Neuronal stem cell (in vitro differentiated cells): Measurements from ENCODE around the gene IQGAP1.

Experiments used
- DNase-seq: peaks from one replicate; pipeline ENCODE4 v3.0.0-alpha.2; 2013; ENCODE audit warnings: low spot score
- H2AFZ ChIP-seq: one replicate; pipeline ENCODE4 v1.6.1; 2013; ENCODE audit warnings: mild to moderate bottlenecking, low read length, inconsistent platforms
- H2AK5ac ChIP-seq: 2 replicates; pipeline ENCODE4 v1.6.1; 2013; ENCODE audit warnings: low read depth, mild to moderate bottlenecking, inconsistent platforms, low read length, moderate library complexity, mixed read lengths
- H2BK120ac ChIP-seq: 2 replicates; pipeline ENCODE4 v1.6.1; 2013; ENCODE audit warnings: low read depth, mild to moderate bottlenecking, inconsistent platforms, low read length, moderate library complexity, mixed read lengths
- H2BK12ac ChIP-seq: one replicate; pipeline ENCODE4 v1.6.1; 2013; ENCODE audit warnings: low read length, inconsistent platforms
- H2BK15ac ChIP-seq: 2 replicates; pipeline ENCODE4 v1.6.1; 2013; ENCODE audit warnings: mild to moderate bottlenecking, low read length, inconsistent platforms, mixed read lengths
- H2BK5ac ChIP-seq: one replicate; pipeline ENCODE4 v1.6.1; 2013; ENCODE audit warnings: inconsistent platforms, mild to moderate bottlenecking, low read length, moderate library complexity
- H3K14ac ChIP-seq: one replicate; pipeline ENCODE4 v1.6.1; 2013; ENCODE audit warnings: low read length, inconsistent platforms
- H3K18ac ChIP-seq: 2 replicates; pipeline ENCODE4 v1.6.1; 2013; ENCODE audit warnings: low read length, inconsistent platforms
- H3K23ac ChIP-seq: 2 replicates; pipeline ENCODE4 v1.6.1; 2013; ENCODE audit warnings: low read depth, mild to moderate bottlenecking, mixed read lengths, low read length, inconsistent platforms; ENCODE audit not compliant: poor library complexity
- H3K27ac ChIP-seq: replicated peaks from 3 replicates; pipeline ENCODE4 v1.5.1; 2013; ENCODE audit warnings: low read length, inconsistent platforms
- H3K27me3 ChIP-seq, 3 experiments: 2 replicates each; pipeline ENCODE4 v1.6.1; 2013; ENCODE audit warnings: low read length in 3 of 3, mild to moderate bottlenecking in 2 of 3, inconsistent platforms in 1 of 3, low read depth in 1 of 3, mixed read lengths in 1 of 3, moderate library complexity in 1 of 3; ENCODE audit not compliant: control insufficient read depth in 3 of 3, insufficient read depth in 3 of 3
- H3K36me3 ChIP-seq, 2 donors: replicated peaks in 1 of 2; 2 replicates each; pipeline ENCODE4 v1.6.1; 2013; ENCODE audit warnings: low read length in 2 of 2; ENCODE audit not compliant: control insufficient read depth in 2 of 2, insufficient read depth in 2 of 2
- H3K4ac ChIP-seq: 2 replicates; pipeline ENCODE4 v1.6.1; 2013; ENCODE audit warnings: inconsistent platforms, mild to moderate bottlenecking, low read length, moderate library complexity
- H3K4me1 ChIP-seq, 2 donors: 1 replicate in 1 of 2; 2 replicates in 1 of 2; pipeline ENCODE4 v1.6.1; 2013; ENCODE audit warnings: low read length in 2 of 2, low read depth in 1 of 2; ENCODE audit not compliant: control insufficient read depth in 2 of 2, insufficient read depth in 1 of 2
- H3K4me2 ChIP-seq: one replicate; pipeline ENCODE4 v1.6.1; 2013; ENCODE audit warnings: mild to moderate bottlenecking, low read length, inconsistent platforms; ENCODE audit not compliant: insufficient read depth, poor library complexity, severe bottlenecking
- H3K4me3 ChIP-seq, 2 donors: 2 replicates each; pipeline ENCODE4 v1.5.1; 2013; ENCODE audit warnings: low read length in 2 of 2, mild to moderate bottlenecking in 2 of 2, inconsistent platforms in 1 of 2, moderate library complexity in 1 of 2
- H3K79me1 ChIP-seq: one replicate; pipeline ENCODE4 v1.6.1; 2013; ENCODE audit warnings: low read depth, mild to moderate bottlenecking, inconsistent platforms, low read length, moderate library complexity
- H3K9ac ChIP-seq: one replicate; pipeline ENCODE4 v1.6.1; 2013; ENCODE audit warnings: mild to moderate bottlenecking, low read depth, low read length, inconsistent platforms; ENCODE audit not compliant: poor library complexity
- H3K9me3 ChIP-seq, 2 donors: replicated peaks in 1 of 2; 2 replicates each; pipeline versions ENCODE3 to v1.6.1; 2013; ENCODE audit warnings: low read length in 2 of 2, mild to moderate bottlenecking in 2 of 2, inconsistent platforms in 1 of 2, low read depth in 1 of 2, mixed read lengths in 1 of 2, moderate library complexity in 1 of 2; ENCODE audit not compliant: control insufficient read depth in 2 of 2, insufficient read depth in 1 of 2
- H4K8ac ChIP-seq: one replicate; pipeline ENCODE4 v1.6.1; 2013; ENCODE audit warnings: low read depth, mild to moderate bottlenecking, inconsistent platforms, low read length, moderate library complexity
- H4K91ac ChIP-seq: one replicate; pipeline ENCODE4 v1.6.1; 2013; ENCODE audit warnings: low read length, low read depth, mild to moderate bottlenecking, inconsistent platforms; ENCODE audit not compliant: poor library complexity
- WGBS, 2 donors: extraction: QIAGEN DNeasy Blood & Tissue Kit; methylation state at CpG; one replicate each; pipeline ENCODE4 v1.1.7; 2013; ENCODE audit warnings: missing lambda C conversion rate in 2 of 2, mixed read lengths in 1 of 2; ENCODE audit not compliant: insufficient read length in 2 of 2, insufficient replicate concordance in 1 of 2; ENCODE audit errors: extremely low coverage in 2 of 2; 5-methylcytosine and 5-hydroxymethylcytosine counted together

IQGAP1 gene

DNA sequence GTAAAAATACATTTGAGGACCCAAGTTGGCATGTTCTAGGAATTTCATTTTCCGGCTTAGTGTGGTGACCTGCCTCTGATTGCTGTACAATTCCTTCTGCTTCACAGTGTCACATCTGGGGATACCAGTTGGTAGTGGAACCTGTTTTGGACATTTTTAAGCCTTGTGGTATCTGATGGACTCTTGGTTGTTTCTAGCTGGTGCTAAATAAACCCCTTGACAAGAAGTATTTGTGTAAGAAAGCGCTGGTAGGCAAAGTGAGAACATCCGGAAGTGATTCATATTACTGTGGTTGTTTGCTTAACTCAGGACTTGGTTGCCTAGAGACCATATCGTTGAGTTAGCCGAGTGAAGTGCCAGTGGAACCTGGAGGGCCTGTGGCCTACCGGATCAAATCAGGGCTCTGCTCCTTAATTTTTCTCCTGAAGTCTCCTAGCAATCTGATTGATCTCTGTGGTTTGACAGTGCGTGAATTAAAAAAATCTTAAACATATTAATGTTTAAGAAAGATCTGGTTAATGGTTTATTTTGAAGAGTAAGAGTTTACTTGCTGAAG lies 12.8 kb downstream of the IQGAP1 start:
- H2AFZ ChIP-seq: peak overlapping the region; percentile 19
- no peak overlapping the region for H2BK15ac ChIP-seq
- H2AK5ac ChIP-seq: no peak overlapping the region
- no peak overlapping the region for H3K4me2 ChIP-seq
- no peak overlapping the region for H4K8ac ChIP-seq
- no peak overlapping the region for H3K23ac ChIP-seq
- H2BK120ac ChIP-seq: no peak overlapping the region
- WGBS, 2 donors: no CpG with 5 or more reads among the region's 7 CpGs
- H3K36me3 ChIP-seq: peaks cover 0 to 3% of the 10 kb centered on the region in 2 donors
- H3K18ac ChIP-seq: no peak overlapping the region
- H3K9ac ChIP-seq: no peak overlapping the region
- H4K91ac ChIP-seq: no peak overlapping the region
- no peak overlapping the region for H2BK5ac ChIP-seq
- H3K79me1 ChIP-seq: peaks cover under 1% of the 10 kb centered on the region
- H3K4me1 ChIP-seq: peaks cover 4 to 14% of the 10 kb centered on the region in 2 donors
- no peaks in the 10 kb centered on the region for H3K9me3 ChIP-seq
- no peak overlapping the region for H3K27ac ChIP-seq
- H2BK12ac ChIP-seq: no peak overlapping the region
- H3K14ac ChIP-seq: no peak overlapping the region
- H3K4me3 ChIP-seq: no peak overlapping the region
- peak; percentile 26 for DNase-seq
- no peaks in the 10 kb centered on the region for H3K27me3 ChIP-seq
- no peak overlapping the region for H3K4ac ChIP-seq

DNA sequence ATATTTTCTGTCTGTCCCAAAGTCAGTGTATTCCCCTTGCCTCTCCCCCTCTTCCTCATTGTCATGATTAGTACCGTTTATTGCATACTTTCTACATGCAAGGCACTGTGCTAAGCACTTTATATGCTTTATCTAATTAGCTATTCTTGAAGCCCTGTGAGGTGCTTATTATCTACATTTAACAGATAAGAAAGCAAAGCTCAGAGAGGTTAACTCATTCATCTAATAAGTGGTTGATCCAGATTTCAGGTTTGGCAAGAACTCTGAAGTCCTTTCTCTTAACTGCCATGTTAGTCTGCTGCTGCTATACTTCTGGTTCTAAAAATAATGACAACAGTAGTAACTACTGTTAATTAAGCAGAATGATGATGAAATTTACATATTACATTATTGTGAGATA lies 13.5 kb downstream of the IQGAP1 start:
- no CpG with 5 or more reads among the region's 1 CpG for WGBS, 2 donors
- H2BK15ac ChIP-seq: no peak overlapping the region
- DNase-seq: no peak

DNA sequence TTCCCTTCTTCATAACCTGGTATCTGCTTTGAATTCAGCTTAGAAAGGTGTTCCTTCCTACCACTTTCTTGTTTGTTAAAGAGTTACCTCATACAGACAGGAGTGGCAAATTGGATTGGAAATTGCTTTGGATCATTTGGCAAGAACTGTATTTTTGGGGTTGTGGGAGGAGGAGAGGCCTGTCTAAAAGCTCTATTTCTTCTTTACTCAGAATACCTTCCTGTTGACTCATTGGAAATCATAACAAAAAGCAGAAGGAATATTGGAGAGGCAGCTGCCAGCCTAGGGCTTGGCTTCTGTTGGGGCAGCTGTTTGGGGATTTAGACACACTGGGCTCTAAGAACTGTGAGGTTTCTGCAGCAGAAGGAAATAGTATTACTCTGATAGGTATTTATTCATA lies 14.2 kb downstream of the IQGAP1 start:
- Histone ChIP-seq H3K4me3 (no peak overlapping the region), H3K23ac (no peak overlapping the region), H3K9ac (no peak overlapping the region), H2BK5ac (no peak overlapping the region), H3K4ac (no peak overlapping the region), H3K27ac (no peak overlapping the region), H2AK5ac (no peak overlapping the region), H3K79me1 (no peaks in the 10 kb centered on the region), H3K27me3 (no peaks in the 10 kb centered on the region), H2BK15ac (no peak overlapping the region), H3K9me3 (no peaks in the 10 kb centered on the region), H3K14ac (no peak overlapping the region), H4K8ac (no peak overlapping the region), H3K18ac (no peak overlapping the region), H4K91ac (no peak overlapping the region), H3K4me1 (peaks cover 4 to 14% of the 10 kb centered on the region in 2 donors), H2BK120ac (no peak overlapping the region), H3K4me2 (no peak overlapping the region), H2BK12ac (no peak overlapping the region), H2AFZ (no peak overlapping the region), H3K36me3 (no peaks in the 10 kb centered on the region)
- no peak for DNase-seq

More for the DNA sequence above, 13.5 kb downstream of the IQGAP1 start:
- H3K27ac ChIP-seq: no peak overlapping the region
- H3K4me3 ChIP-seq: no peak overlapping the region
- H4K8ac ChIP-seq: no peak overlapping the region
- no peak overlapping the region for H2AK5ac ChIP-seq
- H4K91ac ChIP-seq: no peak overlapping the region
- H3K9me3 ChIP-seq: no peaks in the 10 kb centered on the region
- no peak overlapping the region for H3K4me2 ChIP-seq
- H3K18ac ChIP-seq: no peak overlapping the region
- no peak overlapping the region for H2AFZ ChIP-seq
- H3K79me1 ChIP-seq: no peaks in the 10 kb centered on the region
- no peak overlapping the region for H3K9ac ChIP-seq
- no peak overlapping the region for H2BK12ac ChIP-seq
- H3K36me3 ChIP-seq: no peaks in the 10 kb centered on the region
- no peak overlapping the region for H3K14ac ChIP-seq
- H3K4ac ChIP-seq: no peak overlapping the region
- H3K27me3 ChIP-seq: no peaks in the 10 kb centered on the region
- no peak overlapping the region for H2BK5ac ChIP-seq
- no peak overlapping the region for H3K23ac ChIP-seq
- H2BK120ac ChIP-seq: no peak overlapping the region
- peaks cover 4 to 14% of the 10 kb centered on the region in 2 donors for H3K4me1 ChIP-seq

DNA sequence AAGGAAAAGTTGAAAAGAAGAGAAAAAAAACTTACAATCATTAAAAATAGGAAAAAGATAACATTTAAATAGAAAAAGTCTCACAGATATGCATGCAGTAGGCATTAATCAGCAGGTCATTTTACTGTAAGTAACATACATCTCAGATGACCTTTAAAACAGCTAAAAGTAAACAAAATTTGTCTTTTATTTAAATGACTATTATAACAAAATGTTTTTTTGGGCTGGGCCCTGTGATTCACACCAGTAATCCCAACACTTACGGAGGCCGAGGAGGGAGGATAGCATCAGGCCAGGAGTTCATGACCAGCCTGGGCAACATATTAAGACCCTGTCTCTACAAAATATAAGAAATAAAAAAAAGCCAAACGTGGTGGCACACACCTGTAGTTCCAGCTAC lies 14.7 kb downstream of the IQGAP1 start:
- H3K4ac ChIP-seq: no peak overlapping the region
- no CpG with 5 or more reads among the region's 3 CpGs for WGBS, 2 donors
- H2BK15ac ChIP-seq: no peak overlapping the region
- no peak overlapping the region for H4K91ac ChIP-seq
- no peak overlapping the region for H2BK5ac ChIP-seq
- no peak overlapping the region for H3K14ac ChIP-seq
- no peaks in the 10 kb centered on the region for H3K27me3 ChIP-seq
- H4K8ac ChIP-seq: no peak overlapping the region
- no peak overlapping the region for H2AK5ac ChIP-seq
- H3K9ac ChIP-seq: no peak overlapping the region
- no peak overlapping the region for H3K27ac ChIP-seq
- H3K18ac ChIP-seq: no peak overlapping the region
- H3K9me3 ChIP-seq: no peaks in the 10 kb centered on the region
- H2AFZ ChIP-seq: no peak overlapping the region
- H3K4me1 ChIP-seq: peaks cover 4 to 14% of the 10 kb centered on the region in 2 donors
- no peak overlapping the region for H3K23ac ChIP-seq
- no peaks in the 10 kb centered on the region for H3K36me3 ChIP-seq
- no peak overlapping the region for H2BK120ac ChIP-seq
- no peak overlapping the region for H3K4me2 ChIP-seq
- no peak overlapping the region for H2BK12ac ChIP-seq
- H3K4me3 ChIP-seq: no peak overlapping the region
- H3K79me1 ChIP-seq: no peaks in the 10 kb centered on the region
- DNase-seq: no peak
